ENCODE results near the gene REXO4.

GRCh38 chr9:133361507-133362092, 56.2 kb downstream of the REXO4 start:
- TF ChIP-seq CTCF (conservative IDR thresholded peaks at IDR 0.05; ENCODE audit: low read length) (no peak), EZH2phosphoT487 (IDR thresholded peaks at IDR 0.05; ENCODE audit: borderline replicate concordance) (no peak)
